GM19238 (cell line): ENCODE data around the gene CHRNA3.

Experiments used
- DNase-seq: peaks from one replicate; pipeline ENCODE4 v3.0.0; 2011; ENCODE audit warnings: low spot score; ENCODE audit not compliant: insufficient read length

The CHRNA3 gene

DNA sequence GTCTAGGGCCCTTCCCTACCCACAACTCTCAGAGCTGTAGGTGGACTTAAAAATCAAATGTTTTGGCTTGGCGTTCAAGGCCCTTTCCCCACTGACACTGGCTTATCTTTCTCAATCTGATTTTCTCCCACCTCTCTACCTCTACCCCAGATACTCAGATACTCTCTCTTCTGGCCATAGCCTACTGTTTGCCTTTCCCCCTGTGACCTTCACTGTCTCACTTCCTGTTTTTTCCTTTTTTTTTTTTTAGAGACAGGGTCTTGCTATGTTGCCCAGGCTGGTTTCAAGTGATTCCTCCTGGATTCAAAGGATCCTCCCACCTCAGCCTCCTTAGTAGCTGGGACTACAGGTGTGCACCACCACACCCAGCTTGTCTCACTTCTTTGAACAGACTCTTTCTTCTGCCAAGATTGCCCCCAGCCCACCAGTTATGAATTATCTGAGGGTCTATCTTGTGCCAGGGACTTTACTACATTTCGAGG, 15.6 kb upstream of the CHRNA3 start:
- no peak for DNase-seq

DNA sequence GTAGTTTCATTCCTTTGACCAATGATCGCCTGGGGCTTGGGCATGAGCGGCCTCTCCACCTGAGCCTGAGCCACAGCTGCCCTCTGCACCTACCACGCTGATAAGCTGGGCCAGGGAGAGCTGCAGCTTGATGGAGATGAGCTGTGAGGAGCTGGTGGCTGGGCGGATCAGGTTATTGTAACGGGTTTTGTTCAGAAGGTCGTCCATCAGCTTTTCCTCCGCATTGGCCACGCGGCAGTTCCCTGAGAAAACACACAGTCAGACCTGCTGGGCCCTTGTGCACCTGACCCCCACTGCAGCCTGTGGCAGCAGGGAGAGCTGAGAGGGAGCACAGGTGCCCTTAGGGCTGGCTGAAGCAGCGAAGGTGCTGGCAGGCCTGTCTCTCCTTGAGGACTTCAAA, 14.6 kb upstream of the CHRNA3 start:
- no peak for DNase-seq

DNA sequence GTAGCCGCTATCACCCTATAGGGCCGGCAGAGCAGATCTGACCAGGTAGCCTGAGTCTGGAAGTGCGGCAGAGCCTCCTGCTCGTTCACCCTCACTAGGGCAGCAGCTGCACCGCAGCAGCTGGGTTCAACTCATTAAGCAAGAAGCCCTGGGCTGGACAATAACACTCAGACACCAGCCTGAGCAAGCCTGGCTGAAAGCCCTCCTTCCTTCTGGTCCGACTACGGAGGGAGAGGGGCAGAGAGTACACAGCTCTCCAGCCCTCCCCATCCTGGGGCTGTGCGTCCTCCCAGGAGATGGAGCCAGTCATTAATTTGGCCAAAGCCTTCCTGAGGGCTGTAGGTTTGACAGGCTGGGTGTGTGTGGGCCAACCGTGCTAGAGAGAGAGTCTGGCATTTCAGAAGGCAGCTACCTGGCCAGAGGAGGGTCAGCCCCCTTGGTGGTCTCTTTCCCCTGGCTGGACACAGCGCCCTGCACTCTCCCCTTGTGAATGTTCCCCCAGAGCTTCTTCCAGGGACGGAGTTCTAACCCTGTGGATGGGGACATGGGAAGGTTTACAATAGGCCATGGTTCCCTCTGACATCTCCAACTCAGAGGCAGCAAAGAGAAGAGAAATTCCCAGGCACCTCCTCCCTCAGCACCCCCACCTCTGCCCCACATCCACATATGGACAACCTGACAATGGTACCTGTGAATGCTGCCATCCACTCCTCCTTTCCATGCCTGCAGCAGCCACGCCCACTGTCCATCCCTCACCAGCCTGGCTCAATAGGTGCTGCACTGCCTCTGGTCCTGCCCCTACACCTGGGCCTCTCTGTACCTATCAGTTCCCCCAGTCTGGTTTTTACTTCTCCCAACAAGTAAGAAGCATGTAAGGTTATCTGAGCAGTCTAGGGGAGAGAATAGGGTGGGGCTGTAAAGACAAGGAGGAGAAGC, 13.7 kb upstream of the CHRNA3 start:
- no peak for DNase-seq

DNA sequence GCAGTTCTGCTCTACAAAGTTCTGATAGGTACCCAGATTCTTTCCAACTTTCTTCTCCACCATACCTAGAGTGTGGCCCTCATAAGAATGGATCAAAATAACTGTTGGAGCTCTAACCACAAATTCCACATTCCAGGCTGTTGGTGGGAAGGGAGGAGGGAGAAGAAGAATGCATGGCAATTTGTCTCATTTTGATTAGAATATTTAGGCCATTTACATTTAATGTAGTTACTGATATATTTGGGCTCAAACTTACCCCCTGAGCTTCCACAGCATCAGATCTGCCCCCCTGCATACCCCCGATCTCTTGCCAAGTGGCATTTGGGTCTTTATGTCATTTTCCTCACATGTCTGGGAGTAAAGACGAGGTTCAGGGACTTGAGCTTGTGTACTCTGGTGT, 12.6 kb upstream of the CHRNA3 start:
- no peak for DNase-seq

DNA sequence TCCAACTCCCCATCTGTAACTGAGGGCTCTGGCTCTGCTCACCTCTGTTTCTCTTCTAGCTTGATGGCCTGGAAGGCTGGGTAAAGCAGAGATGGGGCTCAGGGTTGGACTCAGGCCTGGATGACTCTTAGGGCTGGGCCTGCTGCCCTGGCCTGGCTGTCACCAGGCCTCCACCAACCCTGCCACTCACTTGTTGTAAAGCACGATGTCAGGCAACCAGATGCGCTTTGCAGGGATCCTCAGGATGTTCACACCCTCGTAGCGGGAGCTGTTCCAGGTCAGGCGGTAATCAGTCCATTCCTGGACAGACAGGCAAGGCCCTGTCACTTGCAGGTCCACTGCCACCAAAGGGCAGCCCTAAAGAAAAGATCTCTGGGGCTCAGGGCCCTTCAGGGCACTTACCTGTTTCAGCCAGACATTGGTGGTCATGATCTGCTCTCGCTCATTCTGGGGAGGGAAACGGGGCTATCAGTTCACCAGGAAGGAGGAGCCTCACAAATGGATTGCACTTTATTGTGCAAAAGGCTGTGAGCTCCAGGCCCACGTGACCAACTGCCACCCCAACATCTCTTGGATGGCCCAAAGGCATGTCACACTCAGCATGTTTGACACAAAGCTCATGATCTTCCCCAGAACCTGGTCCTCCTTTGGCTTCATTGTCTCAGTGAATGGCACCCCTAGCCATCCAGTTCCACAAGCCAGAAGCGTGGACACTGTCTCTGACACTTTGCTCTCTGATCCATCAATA, 10.3 kb upstream of the CHRNA3 start:
- no peak for DNase-seq

DNA sequence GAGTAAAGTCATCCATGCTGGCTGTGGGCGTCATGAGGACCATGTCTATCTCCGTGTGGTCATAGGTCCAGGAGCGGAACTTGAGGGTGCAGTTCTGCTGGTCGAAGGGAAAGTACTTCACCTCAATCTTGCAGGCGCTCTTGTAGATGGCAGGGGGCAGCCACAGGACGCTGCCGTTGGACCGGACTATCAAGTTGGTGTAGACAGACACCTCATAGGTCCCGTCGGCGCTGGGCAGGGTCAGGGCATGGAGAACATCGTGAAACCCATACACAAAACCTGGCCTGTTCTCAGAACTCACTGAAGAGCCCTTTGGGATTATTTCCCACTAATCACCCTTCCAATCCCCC, 8.9 kb upstream of the CHRNA3 start:
- DNase-seq: no peak

DNA sequence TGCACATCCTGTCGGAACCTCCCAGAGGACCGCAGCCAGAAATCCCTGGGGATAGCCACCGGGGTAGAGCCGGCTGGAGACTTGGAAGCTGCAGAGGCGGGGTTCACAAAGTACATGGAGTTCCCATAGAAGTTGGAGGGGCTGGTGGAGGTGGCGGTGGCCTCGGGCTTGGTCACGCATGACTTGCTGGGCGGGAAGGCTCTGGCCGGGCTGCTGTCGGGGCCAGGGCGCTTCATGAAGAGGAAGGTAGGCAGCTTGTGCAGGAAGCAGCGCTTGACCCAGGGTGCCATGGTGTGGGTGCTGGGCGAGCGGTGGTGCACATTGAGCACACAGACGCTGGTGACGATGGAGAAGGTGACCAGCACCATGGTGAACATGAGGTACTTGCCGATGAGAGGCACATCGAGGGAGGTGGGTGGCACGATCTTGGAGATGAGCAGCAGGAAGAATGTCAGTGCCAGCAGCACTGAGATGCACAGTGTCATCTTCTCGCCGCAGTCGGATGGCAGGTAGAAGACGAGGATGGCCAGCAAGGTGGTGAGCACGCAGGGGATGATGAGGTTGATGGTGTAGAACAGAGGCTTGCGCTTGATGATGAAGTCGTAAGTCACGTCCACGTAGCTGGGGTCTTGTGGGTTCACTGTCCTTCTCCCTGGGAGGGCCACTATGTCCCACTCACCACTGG, 8.4 kb upstream of the CHRNA3 start:
- DNase-seq: no peak

DNA sequence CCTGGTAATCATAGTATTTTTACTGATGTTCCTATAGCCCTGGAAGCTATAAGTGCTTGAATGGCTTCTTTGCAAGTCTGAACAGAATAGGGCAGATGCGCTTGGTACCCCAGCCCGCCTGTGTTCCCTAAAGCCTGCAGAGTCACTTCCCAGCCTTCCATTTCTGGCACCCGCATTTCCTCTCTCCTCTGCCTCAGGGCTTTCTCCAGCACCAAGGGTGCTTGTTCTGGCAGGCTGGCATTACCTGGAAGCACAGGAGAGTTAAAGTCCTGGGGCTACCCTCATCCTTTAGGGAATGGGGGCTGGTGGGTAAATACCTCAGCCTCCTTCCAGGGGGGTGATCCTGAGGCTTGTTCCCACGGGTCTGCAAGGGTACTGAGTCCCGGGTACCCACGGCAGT, 7.4 kb upstream of the CHRNA3 start:
- no peak for DNase-seq

DNA sequence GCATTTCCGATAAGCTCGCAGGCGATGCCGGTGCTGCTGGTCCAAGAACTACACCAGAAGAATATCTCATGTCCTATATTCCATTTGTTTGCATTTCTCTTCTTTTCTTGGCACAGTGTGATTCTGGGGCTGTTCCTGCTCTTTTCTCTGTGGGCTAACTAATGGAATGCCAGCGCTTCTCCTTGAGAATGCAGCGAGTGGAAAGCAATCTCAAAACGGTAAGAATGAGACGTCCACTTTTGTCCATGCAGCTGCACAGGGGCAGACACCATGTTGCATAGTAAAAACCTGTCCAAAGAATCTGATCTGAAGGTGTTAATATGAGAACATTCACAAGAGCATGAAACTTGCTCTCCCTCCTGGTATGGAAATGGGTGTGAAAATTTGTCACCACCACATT, 6.6 kb upstream of the CHRNA3 start:
- no peak for DNase-seq

DNA sequence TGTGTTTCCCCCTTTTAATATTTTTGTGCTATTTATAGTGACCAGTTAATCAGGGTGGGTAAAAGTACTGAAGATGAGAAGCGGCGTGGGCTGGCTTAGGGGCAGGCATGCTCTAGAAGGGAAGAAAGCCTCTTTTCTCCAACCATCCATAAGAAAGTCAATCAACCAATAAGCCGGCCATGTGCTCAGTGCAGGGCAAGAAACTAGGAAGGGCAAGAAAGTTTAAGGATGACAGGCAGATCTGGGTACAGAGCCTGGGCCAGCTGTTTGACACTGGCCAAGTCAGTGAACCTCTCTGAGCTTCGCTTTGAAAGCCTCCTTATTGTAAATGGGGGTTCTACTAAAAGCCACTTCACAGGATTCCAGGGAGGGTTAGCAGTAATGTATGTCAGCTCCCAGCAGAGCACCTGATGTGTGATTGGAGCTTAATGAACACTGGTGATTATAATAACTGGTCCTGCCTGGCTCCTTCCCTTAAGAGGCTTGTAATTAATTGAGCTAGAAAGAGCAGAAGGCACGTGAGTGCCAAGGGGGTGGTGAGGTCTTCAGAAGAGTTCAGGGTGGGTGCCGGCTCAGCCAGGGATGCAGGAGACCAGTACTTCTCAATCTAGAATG, 5.7 kb upstream of the CHRNA3 start:
- no peak for DNase-seq

DNA sequence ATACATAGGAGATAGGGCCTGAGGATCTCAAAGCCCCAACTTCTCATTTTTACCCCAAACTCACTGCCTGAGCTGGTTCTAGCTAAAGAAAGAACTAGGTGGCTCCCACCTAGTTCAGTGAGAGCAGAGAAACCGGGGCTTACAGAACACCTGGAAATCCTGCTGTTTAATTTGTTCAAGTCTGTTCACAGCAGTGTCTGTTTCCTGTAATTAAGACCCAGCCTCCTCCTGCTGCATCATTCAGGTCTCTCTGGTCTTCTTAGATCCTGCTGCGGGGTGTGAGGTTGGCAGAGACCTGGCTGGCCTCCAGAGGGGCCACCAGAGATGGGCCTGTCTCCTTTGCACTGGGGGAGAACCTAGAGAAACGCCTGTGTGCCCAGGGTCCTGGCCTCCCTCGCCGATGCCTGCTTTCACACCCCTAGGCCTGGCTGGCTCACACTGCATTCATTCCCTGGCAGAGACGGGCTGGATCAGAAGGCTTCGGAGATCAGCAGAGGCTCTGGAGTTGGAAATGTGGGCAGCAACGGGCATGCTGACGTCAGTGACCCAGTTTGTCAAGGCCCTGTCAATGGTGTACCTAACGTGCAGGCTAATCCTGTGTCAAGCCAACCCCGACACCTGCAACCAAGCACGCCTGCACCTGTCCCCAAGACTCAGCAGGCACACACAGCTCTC, 4.9 kb upstream of the CHRNA3 start:
- DNase-seq: no peak

DNA sequence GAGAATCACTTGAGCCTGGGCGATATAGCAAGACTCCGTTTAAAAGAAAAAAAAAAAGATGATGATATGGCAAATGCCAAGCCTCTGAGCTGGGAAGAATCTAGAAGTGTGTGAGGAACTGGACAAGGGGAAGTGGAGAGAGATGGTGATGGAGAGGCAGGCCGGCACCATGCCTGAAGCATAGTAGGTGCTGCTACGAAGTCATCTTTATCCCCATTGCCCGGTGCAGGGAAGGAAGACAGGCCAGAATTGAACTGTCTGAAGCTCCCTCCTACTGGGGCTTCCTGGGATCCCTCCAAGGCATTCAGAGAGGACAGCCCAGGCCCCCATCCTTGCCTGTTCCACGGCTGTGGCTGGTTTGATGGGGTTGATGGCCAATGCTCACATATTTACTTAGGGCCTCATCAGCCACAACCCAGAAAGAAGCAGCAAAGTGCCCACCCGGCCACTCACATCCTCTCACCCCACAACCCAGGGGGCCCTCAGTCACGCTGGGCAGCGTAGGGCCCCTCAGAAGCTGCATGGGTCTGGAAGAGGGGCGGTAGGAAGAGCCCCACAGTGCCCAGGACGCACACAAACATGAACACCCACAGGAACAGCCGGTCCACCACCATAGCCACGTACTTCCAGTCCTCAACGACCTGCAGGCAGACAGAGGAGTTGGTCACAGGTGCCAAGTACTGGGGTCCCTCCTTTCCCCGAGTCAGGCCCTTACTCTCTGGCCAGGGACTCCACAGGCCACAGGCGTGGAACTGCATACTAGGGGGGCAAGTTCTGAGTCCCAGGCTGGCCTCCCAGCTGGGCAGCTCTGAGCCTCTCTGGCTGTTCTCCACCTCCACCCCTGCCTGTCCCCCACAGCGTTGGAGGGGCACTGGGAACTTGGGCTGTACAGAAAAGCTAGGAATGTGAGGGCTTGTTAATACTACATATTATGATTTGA, 4.1 kb upstream of the CHRNA3 start:
- DNase-seq: no peak

DNA sequence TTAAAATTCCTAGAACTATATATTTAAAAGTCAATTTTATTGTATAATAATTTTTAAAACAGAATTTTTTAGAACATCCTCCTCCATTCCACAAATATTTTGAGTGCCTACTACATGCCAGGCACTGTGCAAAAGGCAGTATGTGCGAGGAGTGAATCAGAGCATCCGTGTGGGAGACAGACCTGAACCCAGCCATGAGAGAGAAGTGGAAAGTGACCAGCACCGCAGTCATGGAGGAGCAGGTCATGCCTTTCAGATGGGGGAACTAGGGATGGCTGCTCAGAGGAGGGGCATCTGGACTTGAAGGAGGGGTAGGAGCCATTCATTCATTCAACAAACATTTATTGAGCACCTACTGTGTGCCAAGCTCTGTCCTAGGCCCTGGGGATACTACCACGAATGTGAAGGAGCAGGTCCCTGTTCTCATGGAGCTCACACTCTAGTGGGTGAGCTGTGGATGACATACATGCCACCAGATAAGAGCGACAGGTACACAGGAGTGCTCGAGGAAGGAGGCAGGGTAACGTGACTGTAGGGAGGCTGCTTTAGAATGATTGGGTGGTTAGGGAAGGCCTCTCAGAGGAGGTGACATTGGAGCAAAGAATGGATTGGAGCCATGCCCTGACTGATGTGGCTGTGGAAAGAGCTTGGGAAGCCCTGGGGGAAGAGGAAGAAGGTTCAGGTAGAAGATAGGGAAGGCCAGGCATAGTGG, 3.1 kb upstream of the CHRNA3 start:
- no peak for DNase-seq

DNA sequence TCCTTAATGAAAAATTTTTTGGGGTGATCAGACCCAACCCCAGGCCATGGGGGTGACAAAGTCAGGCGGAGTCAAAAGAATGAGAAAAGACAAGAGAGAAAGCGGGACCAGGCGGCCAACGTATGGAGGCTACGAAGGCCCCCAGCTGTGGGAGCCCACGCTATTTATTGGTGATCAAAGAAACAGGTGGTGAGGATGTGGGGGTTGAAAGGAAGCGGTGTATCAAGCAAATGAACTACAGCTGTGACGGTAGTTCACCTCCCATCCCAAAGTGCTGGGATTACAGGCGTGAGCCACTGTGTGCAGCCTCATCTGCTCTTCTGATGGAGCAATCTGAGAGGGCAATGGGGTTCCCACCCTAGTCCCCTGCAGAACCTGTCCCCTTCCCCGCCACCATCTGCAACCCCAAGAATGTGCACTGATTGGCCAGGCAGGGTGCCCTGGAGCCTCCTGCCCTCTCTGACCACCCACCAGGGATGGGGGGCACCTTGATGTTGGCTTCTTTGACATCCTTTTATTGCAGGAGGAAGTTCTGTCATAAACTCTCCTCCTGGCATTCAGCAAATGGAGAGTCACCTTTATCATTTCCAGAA, 1.1 kb upstream of the CHRNA3 start:
- DNase-seq: no peak

DNA sequence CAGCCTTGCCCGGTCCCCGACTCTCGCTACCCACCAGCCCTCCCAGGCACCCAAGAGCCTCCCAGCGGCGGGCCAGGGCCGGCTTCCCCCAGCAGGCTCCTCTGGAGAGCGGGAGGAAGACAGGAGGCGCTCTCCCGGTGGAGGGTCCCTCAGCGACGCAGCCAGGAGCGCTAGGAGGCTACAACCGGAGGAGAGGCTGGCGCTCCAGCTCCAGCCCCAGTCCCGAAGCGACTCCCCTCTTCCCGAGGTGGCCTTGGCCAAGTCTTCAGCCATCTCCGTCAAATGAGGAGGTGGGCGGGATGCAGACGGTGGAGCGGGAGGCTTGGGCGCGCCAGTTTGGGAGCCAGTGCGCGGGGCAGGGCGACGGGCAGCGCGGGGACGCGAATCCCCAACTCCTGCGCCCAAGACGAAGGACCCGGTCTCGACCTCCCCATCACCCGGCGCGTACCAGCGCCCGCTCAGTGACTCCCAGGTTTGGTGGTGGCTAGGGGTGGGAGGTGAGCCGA, 722 bp downstream of the CHRNA3 start:
- DNase-seq: no peak

DNA sequence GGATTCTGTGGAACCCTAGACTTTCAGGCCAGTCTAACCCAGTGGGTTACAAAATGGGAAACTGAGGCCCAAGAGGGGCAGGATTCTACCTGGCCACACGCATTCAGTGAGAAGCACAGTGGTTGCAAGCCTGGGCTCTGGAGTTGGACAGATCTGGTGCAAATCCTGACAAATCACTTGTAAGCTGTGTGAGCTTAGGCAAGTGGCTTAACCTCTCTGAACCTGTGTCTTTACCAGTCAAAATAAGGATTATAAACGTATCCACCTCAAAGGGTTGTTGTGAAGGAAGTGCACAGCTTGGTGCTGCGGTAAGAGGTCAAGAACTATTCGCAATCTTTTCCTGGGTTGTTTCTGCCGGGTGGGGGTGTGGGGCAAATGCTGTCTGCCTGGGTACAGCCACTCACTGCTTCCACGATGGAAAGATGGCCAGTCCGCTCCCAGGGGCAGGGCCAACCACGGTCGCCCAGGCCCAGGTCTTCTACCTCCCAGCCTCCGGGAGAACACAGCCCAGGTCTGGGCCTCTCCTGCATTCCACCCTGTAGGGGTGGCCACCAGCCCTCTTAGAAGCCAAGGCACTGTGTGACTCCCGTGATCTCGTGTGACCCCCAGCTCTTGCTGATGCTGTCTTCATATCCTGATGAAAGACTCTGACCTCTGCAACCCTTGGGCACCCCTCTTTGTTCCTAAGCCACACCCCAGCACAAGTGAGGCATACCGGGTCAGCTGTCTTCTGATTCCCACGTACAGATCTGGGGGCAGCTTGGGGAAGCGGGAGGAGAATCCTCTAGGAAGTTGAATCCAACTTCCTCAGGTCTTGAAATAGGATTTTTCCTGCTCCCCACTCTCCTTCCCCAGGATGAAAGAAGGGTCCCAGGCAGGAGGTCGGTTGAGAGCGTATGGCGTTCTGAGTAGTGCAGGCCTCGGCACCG, 1.5 kb downstream of the CHRNA3 start:
- DNase-seq: no peak

DNA sequence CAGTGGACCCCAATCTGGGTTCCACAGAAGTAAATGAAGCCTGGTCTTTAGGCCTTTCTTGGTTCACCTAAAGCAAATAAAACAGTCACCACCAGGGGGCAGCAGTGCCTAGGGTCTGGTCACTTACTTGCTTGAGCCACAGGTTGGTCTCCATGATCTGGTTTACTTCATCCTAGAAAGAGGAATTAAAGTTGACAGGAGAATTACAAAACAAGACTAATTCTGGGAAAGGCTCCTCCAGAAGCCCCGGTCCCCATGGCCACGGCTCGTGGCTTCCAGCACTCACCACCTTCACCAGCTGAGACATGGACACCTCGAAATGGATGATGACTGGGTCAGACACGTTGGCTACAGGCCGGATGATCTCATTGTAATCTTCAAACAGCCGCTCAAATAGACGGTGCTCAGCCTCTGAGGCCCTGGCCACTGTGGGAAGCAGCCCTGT, 2.3 kb downstream of the CHRNA3 start:
- peak; percentile 70 for DNase-seq

DNA sequence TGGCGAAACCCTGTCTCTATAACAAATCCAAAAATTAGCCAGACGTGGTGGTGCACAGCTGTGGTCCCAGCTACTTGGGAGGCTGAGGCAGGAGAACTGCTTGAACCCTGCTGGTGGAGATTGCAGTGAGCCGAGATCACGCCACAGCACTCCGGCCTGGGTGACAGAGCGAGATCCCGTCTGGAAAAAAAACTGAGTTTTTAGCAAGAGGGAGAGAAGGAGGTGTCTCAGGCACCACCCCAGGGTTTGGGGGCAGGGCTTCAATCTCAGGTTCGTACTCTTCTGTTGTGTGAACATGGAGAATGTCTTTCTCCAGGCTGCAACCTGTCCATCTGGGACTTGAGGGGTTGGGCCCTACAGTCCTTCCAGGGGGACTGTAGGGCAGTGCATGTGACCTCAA, 2.7 kb downstream of the CHRNA3 start:
- no peak for DNase-seq
